GM12878 (cell line): Measurements from ENCODE around the gene FAM76A. TPM values are rescaled to one million over a fixed set of nuclear protein-coding genes. Genes with fewer than 3 reads are reported as not detected.

Experiments used
- CHD2 ChIP-seq: IDR thresholded peaks from 2 replicates; pipeline ENCODE4 v1.6.1; 2011; ENCODE audit warnings: low read depth, low read length, improper control_type of control experiment, borderline replicate concordance
- CREB1 ChIP-seq: IDR thresholded peaks from 2 replicates; pipeline ENCODE4 v1.6.1; 2012; ENCODE audit warnings: low read depth, mild to moderate bottlenecking, inconsistent platforms
- E2F8 ChIP-seq: fragments of 450-650 bp; IDR thresholded peaks from 2 replicates; pipeline ENCODE4 v1.6.1; 2018; ENCODE audit warnings: mild to moderate bottlenecking, low read depth, moderate library complexity; ENCODE audit not compliant: partially characterized antibody
- JUND ChIP-seq: IDR thresholded peaks from 2 replicates; pipeline ENCODE4 v1.6.1; 2012; ENCODE audit warnings: low read depth, mild to moderate bottlenecking, low read length, improper control_type of control experiment, moderate library complexity
- POLR2AphosphoS2 ChIP-seq: IDR thresholded peaks from 2 replicates; pipeline ENCODE4 v1.6.1; 2011; ENCODE audit warnings: low read depth, mild to moderate bottlenecking, low read length, improper control_type of control experiment, moderate library complexity
- ZBTB11 ChIP-seq: fragments of 450-650 bp; formaldehyde crosslinking; IDR thresholded peaks from 2 replicates; pipeline ENCODE4 v1.5.0; 2022; ENCODE audit warnings: mild to moderate bottlenecking, missing genetic modification characterization
- ZNF274 ChIP-seq: IDR thresholded peaks from one replicate; pipeline ENCODE4 v1.8.0; 2011; ENCODE audit not compliant: insufficient read length, insufficient read depth
- polyA plus RNA-seq, 11 experiments: library from polyadenylated mRNA; depleted of rRNA in 4 of 11; unstranded in 6 of 11; stranded (reverse) in 5 of 11; fragments of >200 nt; fragmentation: Nextera tagmentation in 4 of 11; fragmentation: Illumina TruSeq in 1 of 11; extraction: Ambion mirVana in 4 of 11; extraction: Trizol in 1 of 11; gene quantifications; 1 replicate in 1 of 11; 2 replicates in 10 of 11; pipeline versions ENCODE4 v1.2.1 to v1.2.3, GENCODE V29; 2011 to 2016; ENCODE audit warnings: inconsistent platforms in 2 of 11, missing spikeins in 2 of 11, low read depth in 1 of 11
- small RNA-seq: library from RNA; depleted of rRNA; stranded (forward); fragments of <200 nt; gene quantifications from one replicate; pipeline ENCODE3, GENCODE V24; 2014
- total RNA-seq, 4 experiments: library from RNA; depleted of rRNA in 3 of 4; stranded (reverse); fragments of >200 nt in 3 of 4; fragmentation: Illumina TruSeq in 1 of 4; extraction: Trizol in 1 of 4; gene quantifications; 2 replicates each; pipeline versions ENCODE4 v1.2.1 to v1.2.3, GENCODE V29; 2013 to 2021

FAM76A gene
- total and polyA plus RNA-seq, 10 of the 15 experiments (the other 5 are each of a cell fraction or from before 2014, with no cell fraction given): 5.4 to 13.4 (median 7.6) TPM

DNA sequence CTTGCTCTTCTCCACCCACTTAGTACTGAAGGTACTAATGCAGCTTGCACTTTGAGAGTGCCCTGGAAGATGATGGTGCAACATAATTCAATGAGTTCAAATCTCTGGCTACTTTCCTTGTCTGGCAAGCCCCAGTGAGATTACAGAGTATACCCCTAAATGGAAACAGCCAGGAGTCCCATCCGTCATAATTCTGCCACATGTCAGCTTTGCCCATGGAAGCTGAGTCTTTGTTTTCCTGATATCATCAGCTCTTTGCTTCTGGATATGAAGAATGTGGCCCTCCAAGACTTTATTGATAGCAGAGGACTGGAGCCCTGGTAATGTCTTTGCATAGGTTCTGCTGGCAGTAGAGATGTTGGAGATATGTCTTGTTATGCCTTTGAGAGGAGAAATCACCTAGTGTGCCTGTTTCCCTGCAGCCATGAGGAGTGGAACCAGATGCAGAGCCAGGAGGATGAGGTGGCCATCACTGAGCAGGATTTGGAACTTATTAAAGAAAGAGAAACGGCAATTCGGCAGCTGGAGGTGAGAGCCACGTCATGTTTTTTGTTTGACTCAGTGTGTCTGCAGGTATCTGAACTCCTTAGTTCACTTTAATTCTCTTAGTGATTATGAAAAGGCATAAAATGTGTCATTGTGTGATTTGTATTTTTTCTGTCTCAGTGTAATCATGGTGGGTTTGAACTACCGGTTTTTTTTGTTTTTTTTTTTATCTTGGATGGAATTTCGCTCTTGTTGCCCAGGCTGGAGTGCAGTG, 86.2 kb downstream of the FAM76A start (continued):
- TF ChIP-seq ZBTB11 (CRISPR knock-in tag) (no peak), POLR2AphosphoS2 (no peak), E2F8 (no peak), JUND (no peak), CHD2 (no peak), ZNF274 (no peak), CREB1 (no peak)

Small RNAs within 50 kb of the gene (small RNA-seq; reads per million reads assigned to genes)
- gene AL020997.2: 0.31 reads per million
- not detected for gene RNU6-424P

Other genes with a start within 250 kb of the FAM76A start
Only the 7 nearest of the 10 such genes appear.
- 1.1 and 2.0 TPM in 2 replicates for gene AHDC1, start 121.8 kb upstream of the FAM76A start, total RNA-seq (2014; rRNA removed)
- 0.85 and 1.1 TPM in 2 replicates for gene AHDC1, start 121.8 kb upstream of the FAM76A start, total RNA-seq (2014; rRNA removed; fragmentation: Illumina TruSeq; extraction: Trizol)
- gene AHDC1, start 121.8 kb upstream of the FAM76A start, total RNA-seq (2021): 10.6 and 13.0 TPM in 2 replicates
- gene AHDC1, start 121.8 kb upstream of the FAM76A start, polyA plus RNA-seq (2011; rRNA removed): 1.1 and 1.2 TPM in 2 replicates
- 1.3 and 1.9 TPM in 2 replicates for gene AHDC1, start 121.8 kb upstream of the FAM76A start, polyA plus RNA-seq (2014; fragmentation: Illumina TruSeq; extraction: Trizol)
- under 1 TPM; 0.21 to 0.26 TPM for gene AHDC1, start 121.8 kb upstream of the FAM76A start, polyA plus RNA-seq (2014; fragmentation: Nextera tagmentation; extraction: Ambion mirVana)
- 5.3 and 7.4 TPM in 2 replicates for gene AHDC1, start 121.8 kb upstream of the FAM76A start, polyA plus RNA-seq (2014; rRNA removed)
- 1 to 10 TPM; 1.4 to 2.0 TPM for gene AHDC1, start 121.8 kb upstream of the FAM76A start, polyA plus RNA-seq (2016; fragmentation: Nextera tagmentation; extraction: Ambion mirVana)
- 97.3 and 105 TPM in 2 replicates for gene FGR, start 90.8 kb upstream of the FAM76A start, total RNA-seq (2014; rRNA removed)
- gene FGR, start 90.8 kb upstream of the FAM76A start, total RNA-seq (2014; rRNA removed; fragmentation: Illumina TruSeq; extraction: Trizol): 53.3 and 54.3 TPM in 2 replicates
- gene FGR, start 90.8 kb upstream of the FAM76A start, total RNA-seq (2021): 80.2 and 83.8 TPM in 2 replicates
- 129 and 193 TPM in 2 replicates for gene FGR, start 90.8 kb upstream of the FAM76A start, polyA plus RNA-seq (2011; rRNA removed)
- gene FGR, start 90.8 kb upstream of the FAM76A start, polyA plus RNA-seq (2014; fragmentation: Illumina TruSeq; extraction: Trizol): 59.5 and 80.8 TPM in 2 replicates
- gene FGR, start 90.8 kb upstream of the FAM76A start, polyA plus RNA-seq (2014; fragmentation: Nextera tagmentation; extraction: Ambion mirVana): 10 to 100 TPM; 10.9 to 13.1 TPM
- gene FGR, start 90.8 kb upstream of the FAM76A start, polyA plus RNA-seq (2014; rRNA removed): 108 and 127 TPM in 2 replicates
- gene FGR, start 90.8 kb upstream of the FAM76A start, polyA plus RNA-seq (2016; fragmentation: Nextera tagmentation; extraction: Ambion mirVana): 10 to 100 TPM; 60.1 to 68.6 TPM
- gene IFI6, start 53.8 kb upstream of the FAM76A start, total RNA-seq (2014; rRNA removed): 79.4 and 89.5 TPM in 2 replicates
- 30.1 and 35.1 TPM in 2 replicates for gene IFI6, start 53.8 kb upstream of the FAM76A start, total RNA-seq (2014; rRNA removed; fragmentation: Illumina TruSeq; extraction: Trizol)
- 70.3 and 81.4 TPM in 2 replicates for gene IFI6, start 53.8 kb upstream of the FAM76A start, total RNA-seq (2021)
- gene IFI6, start 53.8 kb upstream of the FAM76A start, polyA plus RNA-seq (2011; rRNA removed): 81.1 and 113 TPM in 2 replicates
- 36.6 and 41.3 TPM in 2 replicates for gene IFI6, start 53.8 kb upstream of the FAM76A start, polyA plus RNA-seq (2014; fragmentation: Illumina TruSeq; extraction: Trizol)
- gene IFI6, start 53.8 kb upstream of the FAM76A start, polyA plus RNA-seq (2014; fragmentation: Nextera tagmentation; extraction: Ambion mirVana): 10 to 100 TPM in 1 of 2 experiments, 1 to 10 TPM in 1; 5.6 to 21.0 TPM
- 63.9 and 67.7 TPM in 2 replicates for gene IFI6, start 53.8 kb upstream of the FAM76A start, polyA plus RNA-seq (2014; rRNA removed)
- 100 to 1,000 TPM in 1 of 2 experiments, 10 to 100 TPM in 1; 97.0 to 123 TPM for gene IFI6, start 53.8 kb upstream of the FAM76A start, polyA plus RNA-seq (2016; fragmentation: Nextera tagmentation; extraction: Ambion mirVana)
- 29.9 and 32.7 TPM in 2 replicates for gene STX12, start 47.3 kb downstream of the FAM76A start, total RNA-seq (2014; rRNA removed)
- 29.4 and 33.6 TPM in 2 replicates for gene STX12, start 47.3 kb downstream of the FAM76A start, total RNA-seq (2014; rRNA removed; fragmentation: Illumina TruSeq; extraction: Trizol)
- gene STX12, start 47.3 kb downstream of the FAM76A start, total RNA-seq (2021): 24.5 and 29.3 TPM in 2 replicates
- 22.5 and 29.6 TPM in 2 replicates for gene STX12, start 47.3 kb downstream of the FAM76A start, polyA plus RNA-seq (2011; rRNA removed)
- 35.0 and 44.5 TPM in 2 replicates for gene STX12, start 47.3 kb downstream of the FAM76A start, polyA plus RNA-seq (2014; fragmentation: Illumina TruSeq; extraction: Trizol)
- 10 to 100 TPM; 23.5 to 26.9 TPM for gene STX12, start 47.3 kb downstream of the FAM76A start, polyA plus RNA-seq (2014; fragmentation: Nextera tagmentation; extraction: Ambion mirVana)
- 19.2 and 30.1 TPM in 2 replicates for gene STX12, start 47.3 kb downstream of the FAM76A start, polyA plus RNA-seq (2014; rRNA removed)
- gene STX12, start 47.3 kb downstream of the FAM76A start, polyA plus RNA-seq (2016; fragmentation: Nextera tagmentation; extraction: Ambion mirVana): 10 to 100 TPM; 20.2 to 25.5 TPM
- 63.2 and 77.0 TPM in 2 replicates for gene PPP1R8, start 104.8 kb downstream of the FAM76A start, total RNA-seq (2014; rRNA removed)
- gene PPP1R8, start 104.8 kb downstream of the FAM76A start, total RNA-seq (2014; rRNA removed; fragmentation: Illumina TruSeq; extraction: Trizol): 50.9 and 55.6 TPM in 2 replicates
- gene PPP1R8, start 104.8 kb downstream of the FAM76A start, total RNA-seq (2021): 47.2 and 50.3 TPM in 2 replicates
- 59.6 and 60.5 TPM in 2 replicates for gene PPP1R8, start 104.8 kb downstream of the FAM76A start, polyA plus RNA-seq (2011; rRNA removed)
- gene PPP1R8, start 104.8 kb downstream of the FAM76A start, polyA plus RNA-seq (2014; fragmentation: Illumina TruSeq; extraction: Trizol): 61.7 and 69.5 TPM in 2 replicates
- 10 to 100 TPM; 14.5 to 15.3 TPM for gene PPP1R8, start 104.8 kb downstream of the FAM76A start, polyA plus RNA-seq (2014; fragmentation: Nextera tagmentation; extraction: Ambion mirVana)
- gene PPP1R8, start 104.8 kb downstream of the FAM76A start, polyA plus RNA-seq (2014; rRNA removed): 57.1 and 65.0 TPM in 2 replicates
- gene PPP1R8, start 104.8 kb downstream of the FAM76A start, polyA plus RNA-seq (2016; fragmentation: Nextera tagmentation; extraction: Ambion mirVana): 10 to 100 TPM; 10.2 to 13.1 TPM
- 70.0 and 74.0 TPM in 2 replicates for gene THEMIS2, start 146.6 kb downstream of the FAM76A start, total RNA-seq (2014; rRNA removed)
- 30.6 and 32.5 TPM in 2 replicates for gene THEMIS2, start 146.6 kb downstream of the FAM76A start, total RNA-seq (2014; rRNA removed; fragmentation: Illumina TruSeq; extraction: Trizol)
- 50.5 and 58.7 TPM in 2 replicates for gene THEMIS2, start 146.6 kb downstream of the FAM76A start, total RNA-seq (2021)
- gene THEMIS2, start 146.6 kb downstream of the FAM76A start, polyA plus RNA-seq (2011; rRNA removed): 65.4 and 114 TPM in 2 replicates
- gene THEMIS2, start 146.6 kb downstream of the FAM76A start, polyA plus RNA-seq (2014; fragmentation: Illumina TruSeq; extraction: Trizol): 28.7 and 33.4 TPM in 2 replicates
- 10 to 100 TPM in 1 of 2 experiments, 1 to 10 TPM in 1; 9.1 to 12.9 TPM for gene THEMIS2, start 146.6 kb downstream of the FAM76A start, polyA plus RNA-seq (2014; fragmentation: Nextera tagmentation; extraction: Ambion mirVana)
- 59.5 and 59.7 TPM in 2 replicates for gene THEMIS2, start 146.6 kb downstream of the FAM76A start, polyA plus RNA-seq (2014; rRNA removed)
- 10 to 100 TPM; 37.7 to 38.9 TPM for gene THEMIS2, start 146.6 kb downstream of the FAM76A start, polyA plus RNA-seq (2016; fragmentation: Nextera tagmentation; extraction: Ambion mirVana)
- gene RPA2, start 188.6 kb downstream of the FAM76A start, total RNA-seq (2014; rRNA removed): 105 and 106 TPM in 2 replicates
- gene RPA2, start 188.6 kb downstream of the FAM76A start, total RNA-seq (2014; rRNA removed; fragmentation: Illumina TruSeq; extraction: Trizol): 81.7 and 86.8 TPM in 2 replicates
- gene RPA2, start 188.6 kb downstream of the FAM76A start, total RNA-seq (2021): 62.2 and 62.7 TPM in 2 replicates
- gene RPA2, start 188.6 kb downstream of the FAM76A start, polyA plus RNA-seq (2011; rRNA removed): 121 and 145 TPM in 2 replicates
- 88.1 and 113 TPM in 2 replicates for gene RPA2, start 188.6 kb downstream of the FAM76A start, polyA plus RNA-seq (2014; fragmentation: Illumina TruSeq; extraction: Trizol)
- 100 to 1,000 TPM; 171 to 174 TPM for gene RPA2, start 188.6 kb downstream of the FAM76A start, polyA plus RNA-seq (2014; fragmentation: Nextera tagmentation; extraction: Ambion mirVana)
- gene RPA2, start 188.6 kb downstream of the FAM76A start, polyA plus RNA-seq (2014; rRNA removed): 138 and 171 TPM in 2 replicates
- 100 to 1,000 TPM; 166 TPM for gene RPA2, start 188.6 kb downstream of the FAM76A start, polyA plus RNA-seq (2016; fragmentation: Nextera tagmentation; extraction: Ambion mirVana)